Endothelial cell of umbilical vein (primary cell): ENCODE data around the gene RRM1.

Experiments used
- EZH2 ChIP-seq: IDR thresholded peaks from 2 replicates; pipeline ENCODE4 v1.6.1; 2012; ENCODE audit warnings: borderline replicate concordance, low read depth, mild to moderate bottlenecking, moderate library complexity, low read length, inconsistent platforms; ENCODE audit not compliant: severe bottlenecking
- POLR2AphosphoS5 ChIP-seq: IDR thresholded peaks from 2 replicates; pipeline ENCODE4 v1.6.1; 2012; ENCODE audit warnings: low read depth, mild to moderate bottlenecking, control low read depth, low read length, moderate library complexity; ENCODE audit not compliant: insufficient read depth
- TF ChIP-seq, protein P1 (sequence below), 2 donors: IDR thresholded peaks; 1 replicate in 1 of 2; 2 replicates in 1 of 2; pipeline ENCODE4 v1.5.1; 2011; ENCODE audit warnings: low read length in 2 of 2, mild to moderate bottlenecking in 2 of 2, moderate library complexity in 2 of 2, control low read depth in 1 of 2, inconsistent platforms in 1 of 2, low read depth in 1 of 2; ENCODE audit not compliant: insufficient read depth in 1 of 2; ENCODE audit errors: extremely low read depth in 1 of 2

DNA sequence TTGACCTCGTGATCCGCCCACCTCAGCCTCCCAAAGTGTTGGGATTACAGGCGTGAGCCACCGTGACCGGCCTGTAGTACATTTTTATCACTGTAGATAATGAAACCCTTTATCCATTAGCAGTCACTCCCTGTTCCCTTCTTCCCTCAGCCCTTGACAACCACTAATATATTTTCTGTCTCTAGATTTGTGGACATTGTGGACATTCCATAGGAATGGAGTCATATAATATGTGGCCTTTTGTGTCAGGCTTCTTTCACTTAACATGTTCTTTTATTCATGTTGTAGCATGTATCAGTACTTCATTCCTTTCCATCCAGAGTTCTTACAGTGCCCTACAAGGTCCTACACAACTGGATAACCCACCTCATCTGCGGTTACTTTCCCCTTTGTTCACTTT, 30.5 kb downstream of the RRM1 start:
- TF ChIP-seq, protein P1, sequence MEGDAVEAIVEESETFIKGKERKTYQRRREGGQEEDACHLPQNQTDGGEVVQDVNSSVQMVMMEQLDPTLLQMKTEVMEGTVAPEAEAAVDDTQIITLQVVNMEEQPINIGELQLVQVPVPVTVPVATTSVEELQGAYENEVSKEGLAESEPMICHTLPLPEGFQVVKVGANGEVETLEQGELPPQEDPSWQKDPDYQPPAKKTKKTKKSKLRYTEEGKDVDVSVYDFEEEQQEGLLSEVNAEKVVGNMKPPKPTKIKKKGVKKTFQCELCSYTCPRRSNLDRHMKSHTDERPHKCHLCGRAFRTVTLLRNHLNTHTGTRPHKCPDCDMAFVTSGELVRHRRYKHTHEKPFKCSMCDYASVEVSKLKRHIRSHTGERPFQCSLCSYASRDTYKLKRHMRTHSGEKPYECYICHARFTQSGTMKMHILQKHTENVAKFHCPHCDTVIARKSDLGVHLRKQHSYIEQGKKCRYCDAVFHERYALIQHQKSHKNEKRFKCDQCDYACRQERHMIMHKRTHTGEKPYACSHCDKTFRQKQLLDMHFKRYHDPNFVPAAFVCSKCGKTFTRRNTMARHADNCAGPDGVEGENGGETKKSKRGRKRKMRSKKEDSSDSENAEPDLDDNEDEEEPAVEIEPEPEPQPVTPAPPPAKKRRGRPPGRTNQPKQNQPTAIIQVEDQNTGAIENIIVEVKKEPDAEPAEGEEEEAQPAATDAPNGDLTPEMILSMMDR (IDR thresholded peaks at IDR 0.05; ENCODE audit: extremely low read depth in 1 of 2, insufficient read depth in 1 of 2, low read depth in 1 of 2, low read length in 2 of 2), result no peak
- no peak for TF ChIP-seq POLR2AphosphoS5
- TF ChIP-seq EZH2, result no peak
